ENCODE results near the gene TOMM34. TPM values are rescaled to one million over a fixed set of nuclear protein-coding genes. Genes with fewer than 3 reads are reported as not detected.

Gene TOMM34
- total RNA-seq, 2 donors from 2014 or later = 16.5 to 29.9 TPM

GRCh38 chr20:44962483-44962882, 2.3 kb upstream of the TOMM34 start:
- intact Hi-C loops (cut with DNase I) = no loop called here
- DNase-seq = no peak
- no peak overlapping the region for H3K27ac ChIP-seq
- no peaks in the 10 kb centered on the region for H3K9me3 ChIP-seq
- no peak for TF ChIP-seq CTCF (IDR thresholded peaks at IDR 0.05)
- H3K4me1 ChIP-seq = peaks cover 9% of the 10 kb centered on the region
- H3K27me3 ChIP-seq = no peaks in the 10 kb centered on the region
- no peaks in the 10 kb centered on the region for H3K36me3 ChIP-seq
- H3K4me3 ChIP-seq = no peak overlapping the region
- no peak overlapping the region for H3K9ac ChIP-seq (ENCODE audit: low read depth in 2 of 2, low read length in 2 of 2)

DNA sequence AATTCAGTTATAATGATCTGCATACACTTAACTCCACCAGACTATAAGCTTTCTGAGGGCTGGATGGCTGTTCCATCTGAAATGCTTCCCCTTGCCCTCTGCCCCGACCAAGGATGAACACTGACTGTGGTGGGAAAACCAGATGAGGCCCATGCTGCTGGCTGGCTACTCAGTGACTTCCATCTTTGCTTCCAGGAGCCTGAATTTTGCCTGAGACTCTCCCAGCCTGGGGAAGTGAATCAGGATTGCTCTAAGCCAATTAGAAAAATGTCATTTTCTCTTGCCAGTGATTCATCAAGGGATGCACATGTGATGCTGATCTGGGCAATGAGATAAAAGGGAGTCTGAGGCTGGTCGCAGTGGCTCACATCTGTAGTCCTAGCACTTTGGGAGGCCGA, 1.7 kb upstream of the TOMM34 start:
- no peaks in the 10 kb centered on the region for H3K9me3 ChIP-seq
- TF ChIP-seq CTCF (IDR thresholded peaks at IDR 0.05) = no peak
- H3K9ac ChIP-seq (ENCODE audit: low read depth in 2 of 2, low read length in 2 of 2) = no peak overlapping the region
- no peaks in the 10 kb centered on the region for H3K27me3 ChIP-seq
- H3K36me3 ChIP-seq = no peaks in the 10 kb centered on the region
- H3K4me1 ChIP-seq = peaks cover 5% of the 10 kb centered on the region
- intact Hi-C loops (cut with DNase I) = no loop called here
- H3K27ac ChIP-seq = no peak overlapping the region
- H3K4me3 ChIP-seq = no peak overlapping the region
- DNase-seq = no peak

GRCh38 chr20:44961011-44961869, 1.0 kb upstream of the TOMM34 start:
- DNase-seq = no peak
- Histone ChIP-seq H3K4me3 (no peak overlapping the region), H3K9ac (ENCODE audit: low read depth in 2 of 2, low read length in 2 of 2) (no peak overlapping the region), H3K36me3 (no peaks in the 10 kb centered on the region), H3K27ac (no peak overlapping the region), H3K9me3 (no peaks in the 10 kb centered on the region), H3K4me1 (peaks cover 5% of the 10 kb centered on the region), H3K27me3 (no peaks in the 10 kb centered on the region)
- intact Hi-C loops (cut with DNase I) = no loop called here
- TF ChIP-seq CTCF (IDR thresholded peaks at IDR 0.05) = no peak

DNA sequence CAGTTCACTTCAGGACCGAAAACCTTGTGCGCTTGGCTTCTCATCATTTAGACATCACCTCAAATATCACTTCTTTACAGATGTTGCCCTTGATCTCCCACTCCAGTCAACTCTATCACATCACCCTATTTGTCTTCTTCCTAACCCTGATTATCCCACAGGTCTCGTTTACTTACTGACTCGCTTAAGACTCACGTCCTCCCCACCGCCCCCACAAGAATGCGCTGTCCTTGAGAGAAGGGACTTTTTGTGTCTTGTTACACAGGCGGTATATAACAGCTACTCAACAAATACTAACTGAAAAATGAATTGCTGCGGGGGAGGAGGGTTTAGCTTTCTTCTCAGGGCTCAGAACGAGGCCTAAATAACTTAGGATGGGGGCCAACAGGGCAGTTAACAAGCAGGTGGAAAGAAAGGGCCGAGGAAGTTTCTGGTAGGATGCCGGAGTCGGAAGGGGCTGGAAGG, 527 bp downstream of the TOMM34 start:
- DNase-seq = no peak
- peak overlapping the region; percentile 75 for H3K27ac ChIP-seq
- intact Hi-C loops (cut with DNase I) = loop anchor here (10.0 kb wide), 1 partner anchor 65 kb away; no protein-coding TSS in a partner anchor
- no peaks in the 10 kb centered on the region for H3K4me1 ChIP-seq
- TF ChIP-seq CTCF (IDR thresholded peaks at IDR 0.05) = no peak
- no peaks in the 10 kb centered on the region for H3K9me3 ChIP-seq
- no peaks in the 10 kb centered on the region for H3K27me3 ChIP-seq
- H3K36me3 ChIP-seq = no peaks in the 10 kb centered on the region
- H3K4me3 ChIP-seq = peak overlapping the region; percentile 90
- peak overlapping the region; percentile 67 to 80 for H3K9ac ChIP-seq (ENCODE audit: low read depth in 2 of 2, low read length in 2 of 2)

- no peak for TF ChIP-seq CTCF (IDR thresholded peaks at IDR 0.05)
- DNase-seq = no peak
Observed at GRCh38 chr20:44959082-44959637, 1.0 kb downstream of the TOMM34 start.

More at GRCh38 chr20:44959082-44959637, 1.0 kb downstream of the TOMM34 start:
- no peaks in the 10 kb centered on the region for H3K4me1 ChIP-seq
- H3K4me3 ChIP-seq = peak overlapping the region; percentile 90
- no peaks in the 10 kb centered on the region for H3K36me3 ChIP-seq
- no peaks in the 10 kb centered on the region for H3K9me3 ChIP-seq
- intact Hi-C loops (cut with DNase I) = loop anchor here (10.0 kb wide), 1 partner anchor 64 kb away; no protein-coding TSS in a partner anchor
- peak overlapping the region; percentile 75 for H3K27ac ChIP-seq
- peak overlapping the region in 1 of 2 donors; percentile 67 for H3K9ac ChIP-seq (ENCODE audit: low read depth in 2 of 2, low read length in 2 of 2)
- H3K27me3 ChIP-seq = no peaks in the 10 kb centered on the region
